Astrocyte of the spinal cord (primary cell): Measurements from ENCODE around the gene ANAPC1.
"Not testable (repeated sequence)": the region's sequence is repeated elsewhere in the genome, so short reads cannot be mapped to it uniquely, and the experiment has no call there.

Experiments
- DNase-seq: peaks from one replicate; pipeline ENCODE4 v3.0.0; 2011; ENCODE audit warnings: low read depth, low spot score
- H3K4me3 ChIP-seq: 2 replicates; pipeline ENCODE4 v1.5.1; 2011; ENCODE audit warnings: low read depth, mild to moderate bottlenecking, low read length, moderate library complexity
- CTCF ChIP-seq: IDR thresholded peaks from 2 replicates; pipeline ENCODE4 v1.5.1; 2012; ENCODE audit warnings: low read depth, mild to moderate bottlenecking, low read length, inconsistent platforms
- in situ Hi-C: cut with HindIII; loops from 2 replicates; pipeline ENCODE4 v1.10.0; 2017; ENCODE audit warnings: low sequenced_read_pairs

The ANAPC1 gene

GRCh38 chr2:111923276-111923804 lies 39.3 kb upstream of the ANAPC1 start:
- H3K4me3 ChIP-seq, result no peak overlapping the region
- TF ChIP-seq CTCF, result no peak
- peak; percentile 6 for DNase-seq
- in situ Hi-C loops, result no loop called here

GRCh38 chr2:111919794-111920608 lies 36.0 kb upstream of the ANAPC1 start:
- in situ Hi-C loops, result no loop called here
- no peak for TF ChIP-seq CTCF
- no peak overlapping the region for H3K4me3 ChIP-seq
- peak; percentile 41 for DNase-seq

- no peak for DNase-seq
- H3K4me3 ChIP-seq, result no peak overlapping the region
- in situ Hi-C loops, result no loop called here
- TF ChIP-seq CTCF, result peak; percentile 23
These were observed 35.4 kb upstream of the ANAPC1 start for GRCh38 chr2:111919365-111919764.

GRCh38 chr2:111918383-111918806 lies 34.4 kb upstream of the ANAPC1 start:
- TF ChIP-seq CTCF, result no peak
- DNase-seq, result peak; percentile 91
- H3K4me3 ChIP-seq, result no peak overlapping the region
- in situ Hi-C loops, result no loop called here

GRCh38 chr2:111917106-111917505 lies 33.1 kb upstream of the ANAPC1 start:
- no peak for TF ChIP-seq CTCF
- in situ Hi-C loops, result no loop called here
- no peak overlapping the region for H3K4me3 ChIP-seq
- no peak for DNase-seq

GRCh38 chr2:111912547-111912946 lies 28.6 kb upstream of the ANAPC1 start:
- no peak for TF ChIP-seq CTCF
- in situ Hi-C loops, result no loop called here
- DNase-seq, result no peak
- H3K4me3 ChIP-seq, result no peak overlapping the region

GRCh38 chr2:111911295-111911977 lies 27.4 kb upstream of the ANAPC1 start:
- in situ Hi-C loops, result not testable (repeated sequence)

More at GRCh38 chr2:111911295-111911977, 27.4 kb upstream of the ANAPC1 start:
- DNase-seq, H3K4me3 ChIP-seq: not testable (repeated sequence)
